BLaER1 (cell line): ENCODE results near the gene GRK1.

Source experiments
- H3K27ac ChIP-seq: shearing (Covaris generic); formaldehyde crosslinking; 2 replicates; pipeline ENCODE4 v1.8.1; 2022
- H3K27me3 ChIP-seq: shearing (Covaris generic); formaldehyde crosslinking; 2 replicates; pipeline ENCODE4 v1.8.1; 2022
- H3K36me3 ChIP-seq: shearing (Covaris generic); formaldehyde crosslinking; 2 replicates; pipeline ENCODE4 v1.8.1; 2022
- H3K4me1 ChIP-seq: shearing (Covaris generic); formaldehyde crosslinking; 2 replicates; pipeline ENCODE4 v1.8.1; 2022
- H3K4me2 ChIP-seq: shearing (Covaris generic); formaldehyde crosslinking; 2 replicates; pipeline ENCODE4 v1.8.1; 2022
- H3K4me3 ChIP-seq: shearing (Covaris generic); formaldehyde crosslinking; 2 replicates; pipeline ENCODE4 v1.8.1; 2022
- H3K9ac ChIP-seq: shearing (Covaris generic); formaldehyde crosslinking; 2 replicates; pipeline ENCODE4 v1.8.1; 2022
- H3K9me3 ChIP-seq: shearing (Covaris generic); formaldehyde crosslinking; 2 replicates; pipeline ENCODE4 v1.8.1; 2022
- H4K20me1 ChIP-seq: shearing (Covaris generic); formaldehyde crosslinking; 2 replicates; pipeline ENCODE4 v1.8.1; 2022
- Cebpa-rat ChIP-seq: shearing (Covaris generic); IDR thresholded peaks from 2 replicates; pipeline ENCODE4 v1.8.1; 2022

The GRK1 gene

DNA sequence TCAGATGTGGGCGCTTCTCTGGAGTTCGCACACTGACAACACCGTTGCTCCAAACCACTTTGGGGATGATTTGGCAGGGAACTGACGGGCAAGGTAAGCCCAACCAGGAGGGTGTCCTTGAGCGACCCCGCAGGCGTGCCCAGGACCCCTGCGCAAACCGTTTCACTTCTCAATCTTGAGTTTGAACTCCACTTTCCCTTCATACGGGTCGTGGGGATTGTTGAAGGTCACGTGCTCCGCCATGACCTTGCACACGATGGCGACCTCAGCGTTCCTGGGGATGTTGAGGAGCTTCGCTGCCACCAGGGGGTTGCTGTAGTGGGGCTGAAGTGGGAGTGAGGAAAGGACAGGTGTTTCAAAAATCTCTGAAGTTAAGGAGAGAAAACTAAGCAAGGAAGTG is 17.8 kb upstream of the GRK1 start:
- H3K4me2 ChIP-seq = no peak overlapping the region
- no peaks in the 10 kb centered on the region for H3K36me3 ChIP-seq
- TF ChIP-seq Cebpa-rat = no peak
- no peaks in the 10 kb centered on the region for H3K9me3 ChIP-seq
- H4K20me1 ChIP-seq = no peaks in the 10 kb centered on the region
- no peak overlapping the region for H3K4me3 ChIP-seq
- no peak overlapping the region for H3K9ac ChIP-seq
- H3K27me3 ChIP-seq = no peaks in the 10 kb centered on the region
- peaks cover 71% of the 10 kb centered on the region for H3K4me1 ChIP-seq
- no peak overlapping the region for H3K27ac ChIP-seq

DNA sequence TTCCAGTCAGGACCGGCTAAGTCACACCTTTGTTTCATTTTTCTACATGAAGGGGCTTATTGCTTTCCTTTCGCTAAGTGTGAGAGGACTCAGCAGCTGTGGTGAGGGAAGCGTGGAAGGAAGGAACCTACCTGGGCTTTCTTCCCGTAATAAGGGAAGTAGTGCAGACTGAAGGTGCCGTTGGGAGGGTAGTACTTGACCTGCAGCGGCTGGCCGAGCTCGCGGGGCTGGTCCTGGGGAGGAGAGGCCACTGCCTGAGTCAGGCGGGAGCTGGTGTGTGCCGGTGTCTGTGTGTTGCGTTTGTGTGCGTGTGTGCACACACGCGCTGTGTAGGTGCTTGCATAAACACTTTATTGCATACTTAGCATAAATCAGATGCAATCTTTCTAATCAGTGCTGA is 16.7 kb upstream of the GRK1 start:
- H3K4me3 ChIP-seq = no peak overlapping the region

DNA sequence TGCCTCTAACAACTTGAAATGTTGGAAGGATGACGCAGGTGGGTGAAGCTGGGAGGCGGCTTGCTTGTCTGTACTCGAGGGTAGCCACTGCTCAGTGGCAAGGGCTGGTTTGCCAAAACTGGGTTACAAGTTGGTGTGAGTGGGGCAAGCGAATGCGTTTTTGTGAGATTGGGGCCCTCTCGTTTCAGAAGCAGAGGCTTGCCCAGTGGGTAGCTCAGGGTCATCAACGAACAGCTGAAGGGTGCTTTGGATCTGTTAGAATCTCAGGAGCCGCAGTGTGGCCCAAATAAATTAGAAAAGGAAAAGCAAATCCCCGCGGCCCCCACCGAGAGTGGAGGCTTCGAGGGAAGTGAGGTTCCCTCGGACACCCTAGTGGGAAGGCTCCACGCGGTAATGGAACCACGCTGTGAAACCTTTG is 16.3 kb upstream of the GRK1 start:
- Histone ChIP-seq H3K27me3 (no peaks in the 10 kb centered on the region), H3K4me2 (no peak overlapping the region), H3K9me3 (no peaks in the 10 kb centered on the region), H3K4me3 (no peak overlapping the region), H3K4me1 (peaks cover 71% of the 10 kb centered on the region), H3K36me3 (no peaks in the 10 kb centered on the region), H4K20me1 (no peaks in the 10 kb centered on the region), H3K27ac (no peak overlapping the region), H3K9ac (no peak overlapping the region)
- TF ChIP-seq Cebpa-rat = no peak

More for the DNA sequence above, 16.7 kb upstream of the GRK1 start:
- no peak overlapping the region for H3K4me2 ChIP-seq
- no peaks in the 10 kb centered on the region for H3K27me3 ChIP-seq
- no peak overlapping the region for H3K9ac ChIP-seq
- no peaks in the 10 kb centered on the region for H3K36me3 ChIP-seq
- H3K4me1 ChIP-seq = peaks cover 71% of the 10 kb centered on the region
- H4K20me1 ChIP-seq = no peaks in the 10 kb centered on the region
- no peak overlapping the region for H3K27ac ChIP-seq
- no peaks in the 10 kb centered on the region for H3K9me3 ChIP-seq
- TF ChIP-seq Cebpa-rat = no peak

DNA sequence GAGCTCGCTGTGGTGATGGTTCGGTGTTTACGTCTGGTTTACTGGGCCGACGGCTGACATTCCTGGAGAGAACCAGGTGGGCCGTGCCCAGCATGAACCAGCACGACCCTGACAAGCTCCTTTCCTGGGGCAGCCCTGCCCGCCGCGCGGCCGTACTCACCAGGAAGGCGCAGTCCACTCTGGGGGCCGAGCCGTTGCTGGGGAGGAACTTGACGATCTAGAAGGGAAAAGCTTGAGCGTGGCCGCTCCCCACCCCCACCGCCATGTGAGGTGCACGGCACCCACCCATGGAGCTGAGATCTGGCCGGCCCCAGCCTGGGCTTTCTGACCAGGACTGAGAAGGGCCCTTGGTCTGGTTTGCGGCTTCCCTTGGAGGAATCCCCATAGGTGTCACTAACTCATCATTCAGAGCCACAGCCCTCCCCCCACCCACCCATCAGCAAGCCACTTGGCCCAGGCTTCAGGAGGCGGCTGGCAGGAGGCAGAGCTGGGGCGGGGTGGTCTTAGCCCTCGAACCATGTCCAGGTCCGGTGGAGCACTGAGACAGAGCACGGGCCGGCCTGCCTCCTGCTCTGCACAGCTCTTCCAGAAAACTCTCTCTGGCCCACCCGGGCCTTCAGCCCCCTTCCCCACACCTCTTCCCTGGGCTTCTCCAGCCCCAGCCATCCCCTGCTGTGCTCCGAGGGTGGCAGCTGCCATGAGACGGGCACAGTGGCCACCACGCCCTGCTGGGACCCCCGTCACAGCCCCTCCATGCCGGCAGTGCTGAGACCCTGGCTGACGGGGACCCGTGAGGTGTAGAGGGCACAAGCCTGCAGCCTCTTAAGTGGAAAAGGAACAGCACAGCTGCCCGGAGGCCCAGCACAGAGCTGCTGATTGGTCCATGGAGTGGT is 15.3 kb upstream of the GRK1 start:
- H3K27me3 ChIP-seq = peaks cover 9% of the 10 kb centered on the region; the same call in 1 of the 2 replicates
- no peaks in the 10 kb centered on the region for H4K20me1 ChIP-seq
- peak overlapping the region; percentile 75 for H3K4me2 ChIP-seq
- H3K9ac ChIP-seq = 0 out of 2 replicates have a peak overlapping the region, but pooled peaks have one; percentile 1
- H3K4me1 ChIP-seq = peaks cover 71% of the 10 kb centered on the region
- TF ChIP-seq Cebpa-rat = no peak
- no peak overlapping the region for H3K4me3 ChIP-seq
- H3K27ac ChIP-seq = peak overlapping the region; percentile 28; the same call in 1 of the 2 replicates
- no peaks in the 10 kb centered on the region for H3K36me3 ChIP-seq
- no peaks in the 10 kb centered on the region for H3K9me3 ChIP-seq

DNA sequence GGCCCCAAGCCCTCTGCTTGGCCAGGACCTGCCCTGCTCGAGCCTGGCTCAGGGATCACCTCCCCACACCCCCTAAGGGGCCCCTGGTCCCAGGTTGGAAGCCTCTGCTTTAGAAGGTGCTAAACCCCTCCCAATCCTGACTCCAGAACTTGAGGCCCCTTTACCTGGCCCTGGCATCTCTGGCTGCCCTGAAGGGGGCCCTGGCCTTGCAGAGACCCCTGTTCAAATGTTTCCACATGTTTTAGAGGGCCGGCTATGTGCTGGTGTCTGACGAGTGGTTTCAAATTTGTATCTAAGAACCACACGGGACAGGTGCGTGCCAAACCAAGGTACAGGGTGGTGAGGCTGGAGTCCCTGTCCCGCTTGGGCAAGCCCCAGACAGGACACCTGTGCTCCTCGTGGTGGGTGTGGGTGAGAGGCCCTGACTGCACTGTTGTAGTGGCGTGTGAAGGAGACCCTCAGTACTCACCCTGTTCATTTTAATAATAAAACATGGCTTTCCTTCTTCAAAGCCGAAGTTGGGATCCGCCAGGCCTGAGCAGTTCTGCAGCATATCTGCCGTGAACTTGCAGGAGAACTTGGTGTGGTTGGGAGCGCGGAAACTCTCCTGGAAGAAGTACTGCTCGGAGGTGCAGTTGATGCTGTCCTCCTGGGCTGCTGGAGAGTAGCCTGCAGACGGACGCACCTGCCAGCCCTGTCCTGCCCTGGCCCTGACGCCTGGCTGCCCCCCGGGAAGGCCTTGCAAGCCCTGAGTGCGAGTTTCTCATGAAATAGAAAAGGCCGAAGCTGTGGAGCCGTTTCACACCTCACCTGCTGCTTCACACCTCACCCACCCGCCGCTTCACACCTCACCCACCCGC is 14.4 kb upstream of the GRK1 start:
- H4K20me1 ChIP-seq = no peaks in the 10 kb centered on the region
- no peak overlapping the region for H3K4me3 ChIP-seq
- peaks cover 71% of the 10 kb centered on the region for H3K4me1 ChIP-seq
- no peaks in the 10 kb centered on the region for H3K36me3 ChIP-seq
- 0 out of 2 replicates have a peak overlapping the region, but pooled peaks have one; percentile 1 for H3K9ac ChIP-seq
- H3K4me2 ChIP-seq = peak overlapping the region; percentile 75
- no peaks in the 10 kb centered on the region for H3K9me3 ChIP-seq
- no peak for TF ChIP-seq Cebpa-rat
- H3K27me3 ChIP-seq = peaks cover 9% of the 10 kb centered on the region; the same call in 1 of the 2 replicates
- H3K27ac ChIP-seq = peak overlapping the region; percentile 28; the same call in 1 of the 2 replicates

DNA sequence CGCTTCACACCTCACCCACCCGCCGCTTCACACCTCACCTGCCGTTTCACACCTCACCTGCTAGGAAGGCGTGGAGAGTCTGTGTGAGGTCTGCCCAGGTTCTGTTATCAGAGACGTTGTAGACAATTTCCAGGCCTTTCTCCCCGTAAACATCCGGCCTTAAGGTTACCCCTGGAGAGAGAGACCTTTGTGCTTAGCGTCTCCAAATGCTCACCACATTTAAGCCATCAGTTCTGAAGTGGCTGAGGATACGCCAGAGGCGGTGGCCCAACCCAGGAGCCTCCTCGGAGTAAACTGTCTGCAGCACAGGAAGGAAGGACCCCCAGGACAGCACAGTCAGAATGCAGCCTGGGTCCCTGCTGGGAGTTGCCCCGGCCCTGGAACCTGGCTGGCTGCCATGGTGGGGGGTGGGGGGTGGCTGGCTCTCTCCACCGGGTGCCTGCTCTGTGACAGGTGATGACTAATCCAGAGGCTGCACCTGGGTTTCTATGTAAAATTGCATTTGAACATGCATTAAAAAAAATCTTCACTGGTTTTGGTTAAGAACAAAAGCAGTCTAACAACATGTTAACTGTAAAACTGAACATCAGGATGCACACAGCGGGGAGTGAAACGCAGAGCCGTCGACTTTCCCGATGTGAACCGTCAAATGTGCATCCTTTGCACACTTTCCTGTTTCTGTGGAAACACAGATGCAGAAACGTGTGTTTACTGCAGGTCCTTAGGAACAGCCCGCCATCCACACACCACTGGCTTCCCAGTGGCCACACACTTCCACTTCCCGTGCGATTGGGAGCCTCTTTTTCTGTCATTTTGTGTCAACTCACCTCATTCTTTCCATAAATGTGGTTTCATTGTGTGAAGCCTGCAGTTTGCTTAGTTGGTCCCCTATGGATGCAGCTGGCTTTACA is 13.5 kb upstream of the GRK1 start:
- H3K4me2 ChIP-seq = peak overlapping the region; percentile 75
- TF ChIP-seq Cebpa-rat = no peak

DNA sequence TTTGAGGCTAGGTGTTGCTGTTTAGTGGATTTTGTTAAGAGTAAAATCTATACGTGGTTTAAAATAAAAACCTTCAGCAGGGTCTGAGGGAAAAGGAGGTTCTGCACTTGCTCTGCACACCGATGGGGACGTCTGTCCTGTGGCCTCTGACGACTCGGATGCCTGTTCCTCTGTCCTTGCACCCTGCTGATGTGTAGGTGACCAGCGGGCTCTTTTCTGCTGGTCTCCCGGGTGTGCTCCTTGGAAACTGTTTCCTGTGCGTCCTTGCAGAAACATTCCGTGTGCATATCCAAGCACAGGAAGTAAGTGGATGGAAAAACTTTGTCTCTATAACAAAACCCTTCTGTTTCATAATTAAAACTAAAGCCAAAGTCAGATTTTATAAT is 12.9 kb upstream of the GRK1 start:
- no peak for TF ChIP-seq Cebpa-rat
- no peak overlapping the region for H3K4me3 ChIP-seq
- no peaks in the 10 kb centered on the region for H4K20me1 ChIP-seq
- peaks cover 78% of the 10 kb centered on the region for H3K4me1 ChIP-seq
- no peaks in the 10 kb centered on the region for H3K9me3 ChIP-seq
- H3K36me3 ChIP-seq = no peaks in the 10 kb centered on the region
- peaks cover 9% of the 10 kb centered on the region; the same call in 1 of the 2 replicates for H3K27me3 ChIP-seq
- no peak overlapping the region for H3K9ac ChIP-seq
- peak overlapping the region; percentile 75 for H3K4me2 ChIP-seq
- no peak overlapping the region for H3K27ac ChIP-seq

More for the DNA sequence above, 13.5 kb upstream of the GRK1 start:
- Histone ChIP-seq H3K4me1 (peaks cover 73% of the 10 kb centered on the region), H3K4me3 (0 out of 2 replicates have a peak overlapping the region, but pooled peaks have one; percentile 13), H3K9me3 (no peaks in the 10 kb centered on the region), H3K27ac (no peak overlapping the region), H3K36me3 (no peaks in the 10 kb centered on the region), H3K9ac (no peak overlapping the region), H3K27me3 (peaks cover 9% of the 10 kb centered on the region; the same call in 1 of the 2 replicates), H4K20me1 (no peaks in the 10 kb centered on the region)

- TF ChIP-seq Cebpa-rat = no peak
- Histone ChIP-seq H3K4me2 (peak overlapping the region; percentile 87), H3K27ac (no peak overlapping the region), H3K36me3 (no peaks in the 10 kb centered on the region), H3K9me3 (no peaks in the 10 kb centered on the region), H3K4me3 (no peak overlapping the region), H3K4me1 (peaks cover 78% of the 10 kb centered on the region), H4K20me1 (no peaks in the 10 kb centered on the region), H3K9ac (no peak overlapping the region), H3K27me3 (peaks cover 9% of the 10 kb centered on the region; the same call in 1 of the 2 replicates)
Observed at GRCh38 chr13:113654591-113655345, 12.3 kb upstream of the GRK1 start.
